CD14-positive monocyte (primary cell): Measurements from ENCODE around the gene ELMO1. TPM values are rescaled to one million over a fixed set of nuclear protein-coding genes. Genes with fewer than 3 reads are reported as not detected.

Experiments used
- DNase-seq, 3 donors: peaks; one replicate each; pipeline ENCODE4 v3.0.0-alpha.2; 2011 to 2022
- H2AFZ ChIP-seq: 2 replicates; pipeline ENCODE4 v1.6.0; 2012; ENCODE audit warnings: mild to moderate bottlenecking, low read depth, low read length, inconsistent platforms; ENCODE audit not compliant: insufficient read depth, poor library complexity, severe bottlenecking
- H3K27ac ChIP-seq, 2 donors: 1 replicate in 1 of 2; 2 replicates in 1 of 2; pipeline ENCODE4 v1.5.1; 2012 to 2013; ENCODE audit warnings: low read length in 2 of 2, control low read depth in 1 of 2, inconsistent platforms in 1 of 2, low read depth in 1 of 2, mild to moderate bottlenecking in 1 of 2
- H3K27me3 ChIP-seq, 2 donors: one replicate each; pipeline versions ENCODE4 v1.6.0 to v1.6.1; 2011 to 2013; ENCODE audit warnings: low read length in 2 of 2; ENCODE audit not compliant: control insufficient read depth in 2 of 2, insufficient read depth in 2 of 2
- H3K36me3 ChIP-seq, 2 donors: replicated peaks in 1 of 2; 1 replicate in 1 of 2; 2 replicates in 1 of 2; pipeline versions ENCODE4 v1.5.1 to v1.6.1; 2012 to 2013; ENCODE audit warnings: low read length in 2 of 2, control low read depth in 1 of 2, inconsistent platforms in 1 of 2, mild to moderate bottlenecking in 1 of 2; ENCODE audit not compliant: insufficient read depth in 2 of 2, control insufficient read depth in 1 of 2
- H3K4me1 ChIP-seq, 2 donors: 1 replicate in 1 of 2; 2 replicates in 1 of 2; pipeline versions ENCODE4 v1.5.1 to v1.6.1; 2012 to 2013; ENCODE audit warnings: low read length in 2 of 2, control low read depth in 1 of 2, inconsistent platforms in 1 of 2, mild to moderate bottlenecking in 1 of 2, moderate library complexity in 1 of 2; ENCODE audit not compliant: insufficient read depth in 2 of 2, control insufficient read depth in 1 of 2
- H3K4me2 ChIP-seq: replicated peaks from 2 replicates; pipeline ENCODE3; 2012; ENCODE audit warnings: low read length, moderate library complexity, mild to moderate bottlenecking; ENCODE audit not compliant: poor library complexity, severe bottlenecking; ENCODE audit errors: extremely low read depth
- H3K4me3 ChIP-seq, 3 experiments: fragments of 200-600 bp in 1 of 3; sonication (generic) in 1 of 3; replicated peaks in 1 of 3; 1 replicate in 2 of 3; 2 replicates in 1 of 3; pipeline ENCODE4 v1.5.1; 2011 to 2013; ENCODE audit warnings: low read length in 3 of 3, mild to moderate bottlenecking in 3 of 3, control low read depth in 2 of 3, low read depth in 2 of 3, inconsistent platforms in 1 of 3, moderate library complexity in 1 of 3
- H3K79me2 ChIP-seq: 2 replicates; pipeline ENCODE4 v1.6.0; 2012; ENCODE audit warnings: mild to moderate bottlenecking, control low read depth, inconsistent platforms, low read length, moderate library complexity; ENCODE audit not compliant: insufficient read depth
- H3K9ac ChIP-seq: 2 replicates; pipeline ENCODE4 v1.6.0; 2017; ENCODE audit warnings: low read length, mild to moderate bottlenecking; ENCODE audit not compliant: insufficient read depth, poor library complexity, severe bottlenecking
- H3K9me3 ChIP-seq, 2 donors: replicated peaks in 1 of 2; 1 replicate in 1 of 2; 2 replicates in 1 of 2; pipeline versions ENCODE4 v1.5.1 to v1.6.1; 2012 to 2013; ENCODE audit warnings: low read length in 2 of 2, control low read depth in 1 of 2; ENCODE audit not compliant: control insufficient read depth in 1 of 2, insufficient read depth in 1 of 2
- H4K20me1 ChIP-seq: 2 replicates; pipeline ENCODE4 v1.6.0; 2012; ENCODE audit warnings: mild to moderate bottlenecking, low read length, control low read depth, moderate library complexity; ENCODE audit not compliant: insufficient read depth
- H3K27ac Mint-ChIP-seq, 7 donors: one replicate each; pipeline ENCODE4 v1.8.0; 2020; ENCODE audit warnings: mild to moderate bottlenecking in 7 of 7, mixed read lengths in 7 of 7, moderate library complexity in 6 of 7, inconsistent platforms in 2 of 7
- H3K27me3 Mint-ChIP-seq, 3 donors: one replicate each; pipeline ENCODE4 v1.8.0; 2021 to 2022; ENCODE audit warnings: low read depth in 3 of 3, mild to moderate bottlenecking in 3 of 3, mixed read lengths in 3 of 3, moderate library complexity in 3 of 3, inconsistent platforms in 1 of 3
- H3K36me3 Mint-ChIP-seq, 2 donors: one replicate each; pipeline ENCODE4 v1.8.0; 2020; ENCODE audit warnings: mixed read lengths in 2 of 2, inconsistent platforms in 1 of 2, mild to moderate bottlenecking in 1 of 2
- H3K4me1 Mint-ChIP-seq: one replicate; pipeline ENCODE4 v1.8.0; 2020; ENCODE audit warnings: mild to moderate bottlenecking, mixed read lengths
- H3K4me3 Mint-ChIP-seq, 2 donors: one replicate each; pipeline ENCODE4 v1.8.0; 2020; ENCODE audit warnings: mild to moderate bottlenecking in 2 of 2, mixed read lengths in 2 of 2, moderate library complexity in 1 of 2
- H3K9me3 Mint-ChIP-seq, 7 donors: one replicate each; pipeline ENCODE4 v1.8.0; 2020 to 2022; ENCODE audit warnings: mixed read lengths in 7 of 7, mild to moderate bottlenecking in 6 of 7, moderate library complexity in 6 of 7, inconsistent platforms in 2 of 7
- CTCF ChIP-seq: fragments of 200-600 bp; IDR thresholded peaks from one replicate; pipeline ENCODE4 v1.8.0; 2022; ENCODE audit warnings: antibody characterized with exemption, mild to moderate bottlenecking
- WGBS: methylation state at CpG from one replicate; pipeline ENCODE4 v1.1.5; 2013; ENCODE audit warnings: missing lambda C conversion rate; ENCODE audit not compliant: insufficient coverage; 5-methylcytosine and 5-hydroxymethylcytosine counted together
- intact Hi-C, 2 donors: fragments of 100-400 bp; cut with micrococcal nuclease; formaldehyde crosslinking; loops; one replicate each; pipeline versions ENCODE4 v1.15.0 to v1.15.1; 2023
- polyA plus RNA-seq, 3 donors: library from polyadenylated mRNA; depleted of rRNA in 1 of 3; unstranded in 2 of 3; stranded (reverse) in 1 of 3; fragments of 300-500 nt in 2 of 3; fragments of >200 nt in 1 of 3; fragmentation: Illumina TruSeq in 2 of 3; gene quantifications; 1 replicate in 2 of 3; 2 replicates in 1 of 3; pipeline ENCODE4 v1.2.3, GENCODE V29; 2012 to 2021

The ELMO1 gene
- polyA plus RNA-seq, 3 donors = 46.6 to 50.2 (median 46.7) TPM

GRCh38 chr7:37180828-37181549 lies 267.7 kb downstream of the ELMO1 start:
- H3K4me3 ChIP-seq = no peak overlapping the region
- Mint-ChIP-seq H3K9me3 (no peaks in the 10 kb centered on the region), H3K4me1 (no peaks in the 10 kb centered on the region), H3K27ac (peak overlapping the region in 2 of 7 donors; percentile 48 to 57), H3K4me3 (no peak overlapping the region), H3K27me3 (no peaks in the 10 kb centered on the region), H3K36me3 (peaks cover 27 to 32% of the 10 kb centered on the region in 2 donors)
- DNase-seq = no peak
- H3K27me3 ChIP-seq = no peaks in the 10 kb centered on the region
- peaks cover 10 to 53% of the 10 kb centered on the region in 2 donors for H3K36me3 ChIP-seq
- H2AFZ ChIP-seq = no peak overlapping the region
- H3K9ac ChIP-seq = no peak overlapping the region
- peaks cover 32% of the 10 kb centered on the region for H4K20me1 ChIP-seq
- no peak overlapping the region for H3K4me2 ChIP-seq
- H3K9me3 ChIP-seq = no peaks in the 10 kb centered on the region
- no peak overlapping the region for H3K27ac ChIP-seq
- 96% methylated on average over 4 of the region's 7 CpGs for WGBS
- TF ChIP-seq CTCF = no peak
- intact Hi-C loops = loop anchor here (5.0 to 10.0 kb wide), 3 partner anchors 194 to 694 kb away; no protein-coding TSS in a partner anchor
- H3K4me1 ChIP-seq = peaks cover 0 to 5% of the 10 kb centered on the region in 2 donors
- no peaks in the 10 kb centered on the region for H3K79me2 ChIP-seq

- intact Hi-C loops = loop anchor here in 1 of 2 donors (5.0 kb wide), 1 partner anchor 689 kb away; no protein-coding TSS in a partner anchor
- peaks cover 49 to 64% of the 10 kb centered on the region in 2 donors for H3K36me3 Mint-ChIP-seq
- Histone ChIP-seq H3K79me2 (no peaks in the 10 kb centered on the region), H3K4me2 (no peak overlapping the region), H3K4me1 (no peaks in the 10 kb centered on the region), H3K27me3 (no peaks in the 10 kb centered on the region), H4K20me1 (peaks cover 9% of the 10 kb centered on the region), H3K27ac (no peak overlapping the region), H2AFZ (no peak overlapping the region), H3K9ac (no peak overlapping the region), H3K36me3 (peaks cover 12 to 48% of the 10 kb centered on the region in 2 donors), H3K4me3 (no peak overlapping the region), H3K9me3 (no peaks in the 10 kb centered on the region)
- H3K27me3 Mint-ChIP-seq = peaks cover 0 to 1% (median 0%) of the 10 kb centered on the region in 3 donors
- TF ChIP-seq CTCF = no peak
- H3K4me1 Mint-ChIP-seq = no peaks in the 10 kb centered on the region
- DNase-seq = no peak
- WGBS = 88% methylated on average over 1 of the region's 3 CpGs
- no peak overlapping the region for H3K27ac Mint-ChIP-seq
- H3K9me3 Mint-ChIP-seq = peaks cover 0 to 6% (median 0%) of the 10 kb centered on the region in 7 donors
- no peak overlapping the region for H3K4me3 Mint-ChIP-seq
Observed at GRCh38 chr7:37176079-37176478, 272.6 kb downstream of the ELMO1 start.
